ENCODE data around the gene KLHL22. TPM values are rescaled to one million over a fixed set of nuclear protein-coding genes. Genes with fewer than 3 reads are reported as not detected.
"Not testable (repeated sequence)": the region's sequence is repeated elsewhere in the genome, so short reads cannot be mapped to it uniquely, and the experiment has no call there.

The KLHL22 gene
- total and polyA plus RNA-seq, 4 donors, result 12.1 to 28.3 (median 18.8) TPM

DNA sequence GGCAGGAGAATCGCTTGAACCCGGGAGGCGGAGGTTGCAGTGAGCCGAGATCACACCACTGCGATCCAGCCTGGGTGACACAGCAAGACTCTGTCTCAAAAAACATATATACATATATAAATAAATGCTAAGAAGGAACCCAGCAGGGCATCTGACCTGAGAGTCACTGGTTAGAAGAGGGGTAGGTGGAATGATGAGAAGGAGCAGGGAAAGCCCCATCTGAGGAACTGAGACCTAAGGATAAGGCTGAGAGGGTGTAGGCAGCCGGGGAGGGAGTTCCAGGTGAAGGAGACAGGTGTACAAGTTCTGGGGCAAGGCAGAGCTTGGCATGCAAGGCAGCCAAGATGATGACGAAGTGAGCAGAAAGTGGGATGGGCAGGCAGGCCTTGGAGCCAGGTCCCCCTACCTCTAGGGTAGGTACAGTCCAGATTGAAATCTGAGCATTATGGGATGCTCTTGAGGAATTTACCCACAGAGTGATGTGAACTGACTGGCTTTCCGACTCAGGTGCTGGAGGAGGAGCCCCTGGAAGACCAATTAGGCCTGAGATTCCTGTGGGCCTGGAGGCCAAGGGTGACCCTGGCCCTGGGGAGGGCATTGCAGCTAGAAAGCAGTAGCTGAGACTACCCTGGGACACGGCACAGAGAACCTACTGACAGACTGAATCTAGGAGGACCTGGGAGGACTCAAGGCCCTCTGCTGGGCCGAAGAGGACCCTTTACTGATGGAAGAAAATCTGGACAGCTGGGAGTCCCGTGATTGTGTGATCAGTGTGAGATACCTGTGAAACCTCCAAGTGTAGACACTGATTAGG, 22.8 kb downstream of the KLHL22 start:
- no peak overlapping the region for H3K9ac ChIP-seq (ENCODE audit: insufficient read depth in 1 of 2, low read length in 2 of 2)
- H3K36me3 ChIP-seq (ENCODE audit: control insufficient read depth in 4 of 4, insufficient read depth in 4 of 4, low read length in 4 of 4), result peaks cover 0 to 10% (median 4%) of the 10 kb centered on the region in 4 donors
- no peaks in the 10 kb centered on the region for H3K27me3 ChIP-seq (ENCODE audit: control insufficient read depth in 3 of 3, insufficient read depth in 3 of 3, low read length in 2 of 3)
- H3K4me3 ChIP-seq, result no peak overlapping the region
- peaks cover 0 to 2% (median 0%) of the 10 kb centered on the region in 5 donors for H3K4me1 ChIP-seq (ENCODE audit: control insufficient read depth in 5 of 5, insufficient read depth in 5 of 5, low read length in 5 of 5)
- ATAC-seq (ENCODE audit: insufficient read depth, low FRiP score) (no peak), DNase-seq (no peak)
- H3K27ac ChIP-seq (ENCODE audit: low read depth in 1 of 2, low read length in 1 of 2), result no peak overlapping the region
- WGBS, 2 donors, result 91% methylated on average over 11 of the region's 11 CpGs
- TF ChIP-seq, protein P1, sequence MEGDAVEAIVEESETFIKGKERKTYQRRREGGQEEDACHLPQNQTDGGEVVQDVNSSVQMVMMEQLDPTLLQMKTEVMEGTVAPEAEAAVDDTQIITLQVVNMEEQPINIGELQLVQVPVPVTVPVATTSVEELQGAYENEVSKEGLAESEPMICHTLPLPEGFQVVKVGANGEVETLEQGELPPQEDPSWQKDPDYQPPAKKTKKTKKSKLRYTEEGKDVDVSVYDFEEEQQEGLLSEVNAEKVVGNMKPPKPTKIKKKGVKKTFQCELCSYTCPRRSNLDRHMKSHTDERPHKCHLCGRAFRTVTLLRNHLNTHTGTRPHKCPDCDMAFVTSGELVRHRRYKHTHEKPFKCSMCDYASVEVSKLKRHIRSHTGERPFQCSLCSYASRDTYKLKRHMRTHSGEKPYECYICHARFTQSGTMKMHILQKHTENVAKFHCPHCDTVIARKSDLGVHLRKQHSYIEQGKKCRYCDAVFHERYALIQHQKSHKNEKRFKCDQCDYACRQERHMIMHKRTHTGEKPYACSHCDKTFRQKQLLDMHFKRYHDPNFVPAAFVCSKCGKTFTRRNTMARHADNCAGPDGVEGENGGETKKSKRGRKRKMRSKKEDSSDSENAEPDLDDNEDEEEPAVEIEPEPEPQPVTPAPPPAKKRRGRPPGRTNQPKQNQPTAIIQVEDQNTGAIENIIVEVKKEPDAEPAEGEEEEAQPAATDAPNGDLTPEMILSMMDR (IDR thresholded peaks at IDR 0.05; ENCODE audit: control extremely low read depth, extremely low read depth), result no peak
- no peaks in the 10 kb centered on the region for H3K9me3 ChIP-seq (ENCODE audit: control insufficient read depth in 4 of 4, insufficient read depth in 3 of 4, low read length in 3 of 4)

DNA sequence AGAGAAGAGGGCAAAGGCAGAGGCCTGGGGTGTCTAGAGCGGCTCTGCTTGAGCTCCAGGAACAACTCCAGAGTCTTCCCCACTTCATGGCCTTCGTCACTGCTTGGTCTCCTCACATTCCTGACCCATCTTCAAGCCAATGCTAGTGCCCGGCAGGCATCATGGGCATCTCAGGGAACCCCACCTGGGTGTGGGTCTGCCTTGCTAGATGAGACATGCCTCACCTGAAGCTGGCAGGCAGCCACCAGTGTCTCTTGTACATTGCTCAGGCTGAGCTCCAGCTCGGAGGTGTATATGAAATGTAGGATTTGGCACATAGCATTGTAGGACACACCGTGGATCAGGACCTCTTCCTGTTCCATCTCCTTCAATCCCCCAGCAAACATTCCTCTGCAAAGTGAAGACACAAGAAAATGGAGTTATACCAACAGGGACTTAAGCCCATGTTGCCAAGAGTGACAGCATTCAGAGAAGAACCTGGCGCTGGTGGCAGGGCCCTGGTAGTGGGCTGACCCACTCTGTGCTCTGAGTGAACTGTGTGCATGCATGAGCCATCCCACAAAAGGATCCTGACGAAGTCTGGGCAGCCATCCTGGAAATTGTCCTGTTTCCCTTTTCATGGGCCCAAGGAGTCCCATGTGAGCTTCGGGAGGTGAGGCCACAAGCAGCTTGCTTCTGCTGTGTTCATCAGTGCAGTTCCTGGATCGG, 24.3 kb downstream of the KLHL22 start:
- H3K36me3 ChIP-seq (ENCODE audit: control insufficient read depth in 4 of 4, insufficient read depth in 4 of 4, low read length in 4 of 4), result peaks cover 0 to 10% (median 4%) of the 10 kb centered on the region in 4 donors
- ATAC-seq (ENCODE audit: insufficient read depth, low FRiP score) (no peak), DNase-seq (no peak)
- TF ChIP-seq, protein P1 (IDR thresholded peaks at IDR 0.05; ENCODE audit: control extremely low read depth, extremely low read depth), result no peak
- H3K4me1 ChIP-seq (ENCODE audit: control insufficient read depth in 5 of 5, insufficient read depth in 5 of 5, low read length in 5 of 5), result peaks cover 0 to 2% (median 0%) of the 10 kb centered on the region in 5 donors
- WGBS, 2 donors, result 95 to 96% methylated on average over 9 of the region's 9 CpGs
- H3K27me3 ChIP-seq (ENCODE audit: control insufficient read depth in 3 of 3, insufficient read depth in 3 of 3, low read length in 2 of 3), result no peaks in the 10 kb centered on the region
- no peak overlapping the region for H3K4me3 ChIP-seq
- no peak overlapping the region for H3K27ac ChIP-seq (ENCODE audit: low read depth in 1 of 2, low read length in 1 of 2)
- no peak overlapping the region for H3K9ac ChIP-seq (ENCODE audit: insufficient read depth in 1 of 2, low read length in 2 of 2)
- no peaks in the 10 kb centered on the region for H3K9me3 ChIP-seq (ENCODE audit: control insufficient read depth in 4 of 4, insufficient read depth in 3 of 4, low read length in 3 of 4)

DNA sequence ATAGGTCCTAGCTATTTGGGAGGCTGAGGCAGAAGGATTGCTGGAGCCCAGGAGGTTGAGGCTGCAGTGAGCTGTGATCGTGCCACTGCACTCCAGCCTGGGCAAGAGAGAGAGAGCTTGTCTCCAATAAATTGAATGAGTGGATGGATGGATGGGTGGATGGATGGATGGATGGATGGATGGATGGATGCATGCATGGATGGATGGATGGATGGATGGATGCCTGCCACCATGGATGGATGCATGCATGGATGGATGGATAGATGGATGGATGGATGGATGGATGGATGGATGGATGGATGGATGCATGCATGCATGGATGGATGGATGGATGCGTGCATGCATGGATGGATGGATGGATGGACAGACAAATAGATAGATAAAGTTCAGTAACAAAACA, 25.1 kb downstream of the KLHL22 start:
- H3K4me3 ChIP-seq; H3K27me3 ChIP-seq (ENCODE audit: control insufficient read depth in 3 of 3, insufficient read depth in 3 of 3, low read length in 2 of 3); H3K4me1 ChIP-seq (ENCODE audit: control insufficient read depth in 5 of 5, insufficient read depth in 5 of 5, low read length in 5 of 5); H3K9ac ChIP-seq (ENCODE audit: insufficient read depth in 1 of 2, low read length in 2 of 2); ATAC-seq (ENCODE audit: insufficient read depth, low FRiP score); H3K9me3 ChIP-seq (ENCODE audit: control insufficient read depth in 4 of 4, insufficient read depth in 3 of 4, low read length in 3 of 4); H3K27ac ChIP-seq (ENCODE audit: low read depth in 1 of 2, low read length in 1 of 2); DNase-seq: not testable (repeated sequence)
- 97 to 98% methylated on average over 2 of the region's 2 CpGs for WGBS, 2 donors
- H3K36me3 ChIP-seq (ENCODE audit: control insufficient read depth in 4 of 4, insufficient read depth in 4 of 4, low read length in 4 of 4), result peaks cover 0 to 10% (median 4%) of the 10 kb centered on the region in 4 donors

Data from lung (tissue), 12 donors.